HG03442 (cell line): Measurements from ENCODE around the gene CENPC.

Source experiments
- ATAC-seq: cut with Tn5 transposase; IDR thresholded peaks from one replicate; pipeline ENCODE4 v1.9.1; 2021; ENCODE audit warnings: mild to moderate bottlenecking, moderate library complexity; ENCODE audit not compliant: unreplicated experiment

The CENPC gene

DNA sequence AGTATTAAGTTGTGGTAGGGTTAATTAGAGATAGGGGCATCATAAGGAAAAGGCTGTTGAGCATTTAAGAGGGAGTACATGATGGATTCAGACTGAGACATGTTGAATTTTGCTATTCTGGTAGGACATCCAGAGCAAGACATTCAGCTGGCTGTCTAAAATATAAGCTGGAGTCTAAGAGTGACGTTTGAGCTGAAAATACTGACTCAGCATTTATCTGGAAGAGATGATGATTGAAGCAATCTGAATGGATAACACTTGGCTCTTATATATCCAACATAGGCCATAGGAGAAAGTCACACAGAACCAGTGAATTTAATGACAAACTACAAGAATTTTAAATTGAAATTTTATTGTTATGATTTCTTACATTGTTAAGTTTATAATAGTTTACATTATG, 114.3 kb downstream of the CENPC start:
- ATAC-seq, result no peak

- no peak for ATAC-seq
These were observed 116.5 kb downstream of the CENPC start for GRCh38 chr4:67428819-67429218.
